Glutamatergic neuron (in vitro differentiated cells): ENCODE measurements around the gene PSTK. TPM values are rescaled to one million over a fixed set of nuclear protein-coding genes. Genes with fewer than 3 reads are reported as not detected.

Source experiments
- DNase-seq: peaks from one replicate; pipeline ENCODE4 v3.0.0; 2022
- H3K27ac Mint-ChIP-seq: one replicate; pipeline ENCODE4 v1.8.0; 2020; ENCODE audit warnings: mild to moderate bottlenecking, mixed read lengths, inconsistent platforms; ENCODE audit not compliant: unreplicated experiment
- H3K27me3 Mint-ChIP-seq: one replicate; pipeline ENCODE4 v1.8.0; 2020; ENCODE audit warnings: mild to moderate bottlenecking, moderate library complexity, mixed read lengths, inconsistent platforms; ENCODE audit not compliant: unreplicated experiment
- H3K36me3 Mint-ChIP-seq: one replicate; pipeline ENCODE4 v1.8.0; 2020; ENCODE audit warnings: mild to moderate bottlenecking, mixed read lengths, inconsistent platforms; ENCODE audit not compliant: unreplicated experiment
- H3K4me1 Mint-ChIP-seq: one replicate; pipeline ENCODE4 v1.8.0; 2020; ENCODE audit warnings: mild to moderate bottlenecking, low read depth, mixed read lengths, inconsistent platforms; ENCODE audit not compliant: unreplicated experiment
- H3K4me3 Mint-ChIP-seq: one replicate; pipeline ENCODE4 v1.8.0; 2020; ENCODE audit warnings: mild to moderate bottlenecking, mixed read lengths, inconsistent platforms; ENCODE audit not compliant: unreplicated experiment
- H3K9me3 Mint-ChIP-seq: one replicate; pipeline ENCODE4 v1.8.0; 2020; ENCODE audit warnings: mild to moderate bottlenecking, moderate library complexity, mixed read lengths, inconsistent platforms; ENCODE audit not compliant: unreplicated experiment
- long read RNA-seq: library from polyadenylated mRNA; unstranded; transcript quantifications from one replicate; pipeline ENCODE4 v2.0.0, GENCODE V29; 2020; ENCODE audit not compliant: unreplicated experiment
- total RNA-seq: library from RNA; stranded (reverse); fragmentation: NEBNext Ultra II Directional; extraction: Animal tissue kit (Norgen Biotek cat#: 25700); gene quantifications from one replicate; pipeline ENCODE4 v1.2.1, GENCODE V29; 2021; ENCODE audit not compliant: unreplicated experiment
- TF ChIP-seq, protein P1 (sequence below): fragments of 200-600 bp; sonication (generic); IDR thresholded peaks from one replicate; pipeline ENCODE4 v1.5.0; 2021; ENCODE audit not compliant: partially characterized antibody, unreplicated experiment

Gene PSTK, protein sequence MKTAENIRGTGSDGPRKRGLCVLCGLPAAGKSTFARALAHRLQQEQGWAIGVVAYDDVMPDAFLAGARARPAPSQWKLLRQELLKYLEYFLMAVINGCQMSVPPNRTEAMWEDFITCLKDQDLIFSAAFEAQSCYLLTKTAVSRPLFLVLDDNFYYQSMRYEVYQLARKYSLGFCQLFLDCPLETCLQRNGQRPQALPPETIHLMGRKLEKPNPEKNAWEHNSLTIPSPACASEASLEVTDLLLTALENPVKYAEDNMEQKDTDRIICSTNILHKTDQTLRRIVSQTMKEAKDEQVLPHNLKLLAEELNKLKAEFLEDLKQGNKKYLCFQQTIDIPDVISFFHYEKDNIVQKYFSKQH
- 3.8 TPM for total RNA-seq
- long read RNA-seq, partial matches to known transcripts = 0 of 4 reads
- long read RNA-seq, other reads (novel, unspliced or antisense) = 3 of 4 reads

- TF ChIP-seq, protein P1, sequence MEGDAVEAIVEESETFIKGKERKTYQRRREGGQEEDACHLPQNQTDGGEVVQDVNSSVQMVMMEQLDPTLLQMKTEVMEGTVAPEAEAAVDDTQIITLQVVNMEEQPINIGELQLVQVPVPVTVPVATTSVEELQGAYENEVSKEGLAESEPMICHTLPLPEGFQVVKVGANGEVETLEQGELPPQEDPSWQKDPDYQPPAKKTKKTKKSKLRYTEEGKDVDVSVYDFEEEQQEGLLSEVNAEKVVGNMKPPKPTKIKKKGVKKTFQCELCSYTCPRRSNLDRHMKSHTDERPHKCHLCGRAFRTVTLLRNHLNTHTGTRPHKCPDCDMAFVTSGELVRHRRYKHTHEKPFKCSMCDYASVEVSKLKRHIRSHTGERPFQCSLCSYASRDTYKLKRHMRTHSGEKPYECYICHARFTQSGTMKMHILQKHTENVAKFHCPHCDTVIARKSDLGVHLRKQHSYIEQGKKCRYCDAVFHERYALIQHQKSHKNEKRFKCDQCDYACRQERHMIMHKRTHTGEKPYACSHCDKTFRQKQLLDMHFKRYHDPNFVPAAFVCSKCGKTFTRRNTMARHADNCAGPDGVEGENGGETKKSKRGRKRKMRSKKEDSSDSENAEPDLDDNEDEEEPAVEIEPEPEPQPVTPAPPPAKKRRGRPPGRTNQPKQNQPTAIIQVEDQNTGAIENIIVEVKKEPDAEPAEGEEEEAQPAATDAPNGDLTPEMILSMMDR = peak; percentile 98
- H3K27ac Mint-ChIP-seq = peak within 1 kb of the TSS; percentile 87
- peak within 1 kb of the TSS; percentile 90 for H3K4me3 Mint-ChIP-seq
- DNase-seq = peak; percentile 89
- H3K27me3 Mint-ChIP-seq = peaks cover 9% of the 10 kb centered on the region
- H3K9me3 Mint-ChIP-seq = peaks cover 3% of the 10 kb centered on the region
- no peaks in the 10 kb centered on the region for H3K36me3 Mint-ChIP-seq
- peaks cover 7% of the 10 kb centered on the region for H3K4me1 Mint-ChIP-seq
These were observed at the start of gene PSTK for GRCh38 chr10:122980209-122981065. Gene PSTK, plus strand, starts transcription at chr10:122980401. Its CDS starts 79 bp downstream, at chr10:122980480.

- no peak for DNase-seq
- Mint-ChIP-seq H3K4me3 (no peak overlapping the region), H3K4me1 (no peaks in the 10 kb centered on the region), H3K27me3 (no peaks in the 10 kb centered on the region), H3K27ac (no peak overlapping the region), H3K36me3 (no peaks in the 10 kb centered on the region), H3K9me3 (no peaks in the 10 kb centered on the region)
- TF ChIP-seq, protein P1 = no peak
These were observed 48.9 kb upstream of the PSTK start for GRCh38 chr10:122931088-122931906.

DNA sequence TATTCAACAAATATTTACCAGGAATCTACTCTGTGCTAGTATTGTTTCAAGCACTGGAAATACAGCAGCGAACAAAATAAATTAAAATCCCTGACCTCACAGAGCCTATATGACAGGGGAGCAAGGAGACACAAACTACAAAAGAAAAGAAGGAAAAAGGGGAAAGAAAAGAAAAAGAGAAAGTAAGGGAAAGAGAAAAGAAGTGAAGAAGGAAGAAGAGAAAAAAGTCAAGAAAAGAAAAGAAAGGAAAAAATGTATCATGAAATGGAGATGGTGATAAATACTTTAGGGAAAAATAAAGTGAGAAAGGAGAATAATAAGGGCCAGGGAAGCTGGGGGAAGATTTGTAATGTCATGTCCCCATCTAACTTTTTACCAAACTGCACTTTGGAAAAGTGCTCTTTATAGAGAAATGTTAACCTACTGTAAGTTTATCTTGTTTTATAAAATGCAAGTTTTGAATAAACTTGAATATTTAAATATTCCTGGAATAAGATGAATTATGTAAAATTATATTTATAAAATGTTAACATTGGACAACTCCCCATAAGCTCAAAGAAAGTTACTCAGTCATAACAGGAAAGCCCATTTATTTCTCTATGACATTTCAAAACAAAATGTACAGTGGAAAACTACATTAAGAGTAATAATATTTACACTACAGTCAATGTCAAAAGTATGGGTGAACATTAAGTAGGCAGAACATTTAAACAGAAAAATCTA, 40.9 kb upstream of the PSTK start:
- Mint-ChIP-seq H3K27ac (no peak overlapping the region), H3K9me3 (no peaks in the 10 kb centered on the region), H3K4me1 (no peaks in the 10 kb centered on the region), H3K4me3 (no peak overlapping the region), H3K36me3 (no peaks in the 10 kb centered on the region), H3K27me3 (no peaks in the 10 kb centered on the region)
- TF ChIP-seq, protein P1 = no peak
- DNase-seq = no peak

DNA sequence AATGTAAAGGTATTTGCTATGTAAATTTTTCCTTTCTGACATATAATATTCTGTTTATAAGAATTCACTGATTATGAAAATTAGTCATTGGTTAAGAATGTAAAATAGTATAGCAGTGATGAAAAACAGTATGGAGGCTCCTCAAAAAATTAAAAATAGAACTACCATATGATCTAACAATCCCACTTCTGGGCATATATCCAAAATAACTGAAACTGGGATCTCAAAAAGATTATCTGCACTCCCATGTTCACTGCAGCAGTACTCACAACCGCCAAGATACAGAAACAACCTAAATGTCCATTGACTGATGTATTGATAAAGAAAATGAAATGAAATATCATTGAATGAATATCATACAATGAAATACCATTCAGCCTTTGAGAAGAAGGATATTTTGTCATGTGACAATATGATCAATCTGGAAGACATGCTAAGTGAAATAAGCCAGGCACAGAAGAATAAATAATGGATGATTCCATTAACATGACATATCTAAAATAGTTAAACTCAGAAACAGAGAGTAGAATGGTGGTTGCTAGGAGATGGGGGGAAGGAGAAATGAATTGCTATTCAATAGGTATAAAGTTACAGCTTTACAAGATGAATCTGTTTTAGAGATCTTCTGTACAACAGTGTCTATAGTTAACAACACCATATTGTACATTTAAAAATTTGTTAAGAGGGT, 40.2 kb upstream of the PSTK start:
- Mint-ChIP-seq H3K36me3 (no peaks in the 10 kb centered on the region), H3K9me3 (no peaks in the 10 kb centered on the region), H3K4me1 (no peaks in the 10 kb centered on the region), H3K4me3 (no peak overlapping the region), H3K27ac (no peak overlapping the region), H3K27me3 (no peaks in the 10 kb centered on the region)
- DNase-seq = no peak
- TF ChIP-seq, protein P1 = no peak
